Astrocyte (in vitro differentiated cells and primary cell): ENCODE measurements around the gene CDK9.

Experiments used
- EZH2 ChIP-seq: IDR thresholded peaks from 2 replicates; pipeline ENCODE4 v1.6.1; 2012; ENCODE audit warnings: mild to moderate bottlenecking, low read length, inconsistent platforms; ENCODE audit not compliant: insufficient read depth
- TF ChIP-seq, protein P1 (sequence below): IDR thresholded peaks from 2 replicates; pipeline ENCODE4 v1.5.1; 2011; ENCODE audit warnings: low read depth, mild to moderate bottlenecking, inconsistent platforms, low read length, moderate library complexity; ENCODE audit not compliant: insufficient read depth

DNA sequence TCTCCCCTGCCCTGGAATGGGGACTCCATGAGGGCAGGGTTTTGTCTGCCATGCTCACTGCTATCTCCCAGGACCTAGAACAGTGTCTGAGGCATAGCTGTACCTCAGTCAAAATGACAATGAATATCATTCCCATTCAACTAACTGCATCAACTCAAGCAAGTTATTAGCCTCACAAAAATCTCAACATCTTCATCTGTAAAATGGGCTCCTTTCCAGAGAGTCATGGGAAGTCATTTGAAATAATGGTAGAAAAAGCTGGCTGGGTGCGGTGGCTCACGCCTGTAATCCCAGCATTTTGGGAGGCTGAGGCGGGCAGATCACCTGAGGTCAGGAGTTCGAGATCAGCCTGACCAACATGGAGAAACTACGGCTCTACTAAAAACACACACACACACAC, 16.7 kb upstream of the CDK9 start:
- TF ChIP-seq, protein P1, sequence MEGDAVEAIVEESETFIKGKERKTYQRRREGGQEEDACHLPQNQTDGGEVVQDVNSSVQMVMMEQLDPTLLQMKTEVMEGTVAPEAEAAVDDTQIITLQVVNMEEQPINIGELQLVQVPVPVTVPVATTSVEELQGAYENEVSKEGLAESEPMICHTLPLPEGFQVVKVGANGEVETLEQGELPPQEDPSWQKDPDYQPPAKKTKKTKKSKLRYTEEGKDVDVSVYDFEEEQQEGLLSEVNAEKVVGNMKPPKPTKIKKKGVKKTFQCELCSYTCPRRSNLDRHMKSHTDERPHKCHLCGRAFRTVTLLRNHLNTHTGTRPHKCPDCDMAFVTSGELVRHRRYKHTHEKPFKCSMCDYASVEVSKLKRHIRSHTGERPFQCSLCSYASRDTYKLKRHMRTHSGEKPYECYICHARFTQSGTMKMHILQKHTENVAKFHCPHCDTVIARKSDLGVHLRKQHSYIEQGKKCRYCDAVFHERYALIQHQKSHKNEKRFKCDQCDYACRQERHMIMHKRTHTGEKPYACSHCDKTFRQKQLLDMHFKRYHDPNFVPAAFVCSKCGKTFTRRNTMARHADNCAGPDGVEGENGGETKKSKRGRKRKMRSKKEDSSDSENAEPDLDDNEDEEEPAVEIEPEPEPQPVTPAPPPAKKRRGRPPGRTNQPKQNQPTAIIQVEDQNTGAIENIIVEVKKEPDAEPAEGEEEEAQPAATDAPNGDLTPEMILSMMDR, result no peak
- TF ChIP-seq EZH2, result no peak
